HG03039 (cell line): Measurements from ENCODE around the gene TBC1D22A.
"Not testable (repeated sequence)": the region's sequence is repeated elsewhere in the genome, so short reads cannot be mapped to it uniquely, and the experiment has no call there.

ENCODE experiments used
- ATAC-seq: cut with Tn5 transposase; IDR thresholded peaks from one replicate; pipeline ENCODE4 v1.9.1; 2021; ENCODE audit warnings: mild to moderate bottlenecking, moderate library complexity; ENCODE audit not compliant: unreplicated experiment

TBC1D22A gene

DNA sequence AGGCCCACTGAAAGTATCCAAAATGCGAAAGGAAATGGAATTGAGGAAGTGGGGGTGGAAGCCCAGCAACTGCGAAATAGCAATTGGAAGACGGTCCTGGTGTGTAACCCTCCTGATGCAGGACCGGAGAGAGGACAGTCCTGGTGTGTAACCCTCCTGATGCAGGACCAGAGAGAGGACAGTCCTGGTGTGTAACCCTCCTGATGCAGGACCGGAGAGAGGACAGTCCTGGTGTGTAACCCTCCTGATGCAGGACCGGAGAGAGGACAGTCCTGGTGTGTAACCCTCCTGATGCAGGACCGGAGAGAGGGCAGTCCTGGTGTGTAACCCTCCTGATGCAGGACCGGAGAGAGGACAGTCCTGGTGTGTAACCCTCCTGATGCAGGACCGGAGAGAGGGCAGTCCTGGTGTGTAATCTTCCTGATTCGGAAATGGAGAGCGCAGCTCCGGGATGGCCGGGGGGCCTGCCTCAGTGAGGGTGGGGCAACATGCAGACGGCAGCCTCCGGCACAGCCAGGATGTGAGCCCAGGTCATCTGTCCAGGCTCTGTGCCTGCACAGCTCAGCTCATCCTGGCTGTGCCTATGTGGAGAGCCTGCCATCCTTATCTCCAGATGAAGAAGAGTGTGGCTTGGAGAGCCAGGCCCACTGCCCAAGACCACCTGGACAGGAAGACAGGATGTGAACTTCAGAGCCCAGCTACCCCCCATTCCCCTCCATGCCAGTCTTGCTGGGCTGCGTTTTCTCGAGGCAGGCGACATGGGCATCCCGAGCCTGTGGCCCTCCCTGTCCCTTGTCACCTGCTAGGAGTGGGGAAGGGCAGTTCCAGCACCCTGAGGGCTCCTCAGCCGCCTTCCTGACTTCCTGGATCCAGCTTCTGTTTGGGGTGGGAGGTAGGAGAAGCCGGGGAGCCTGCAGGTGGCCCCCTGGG, 408.3 kb downstream of the TBC1D22A start:
- not testable (repeated sequence) for ATAC-seq

DNA sequence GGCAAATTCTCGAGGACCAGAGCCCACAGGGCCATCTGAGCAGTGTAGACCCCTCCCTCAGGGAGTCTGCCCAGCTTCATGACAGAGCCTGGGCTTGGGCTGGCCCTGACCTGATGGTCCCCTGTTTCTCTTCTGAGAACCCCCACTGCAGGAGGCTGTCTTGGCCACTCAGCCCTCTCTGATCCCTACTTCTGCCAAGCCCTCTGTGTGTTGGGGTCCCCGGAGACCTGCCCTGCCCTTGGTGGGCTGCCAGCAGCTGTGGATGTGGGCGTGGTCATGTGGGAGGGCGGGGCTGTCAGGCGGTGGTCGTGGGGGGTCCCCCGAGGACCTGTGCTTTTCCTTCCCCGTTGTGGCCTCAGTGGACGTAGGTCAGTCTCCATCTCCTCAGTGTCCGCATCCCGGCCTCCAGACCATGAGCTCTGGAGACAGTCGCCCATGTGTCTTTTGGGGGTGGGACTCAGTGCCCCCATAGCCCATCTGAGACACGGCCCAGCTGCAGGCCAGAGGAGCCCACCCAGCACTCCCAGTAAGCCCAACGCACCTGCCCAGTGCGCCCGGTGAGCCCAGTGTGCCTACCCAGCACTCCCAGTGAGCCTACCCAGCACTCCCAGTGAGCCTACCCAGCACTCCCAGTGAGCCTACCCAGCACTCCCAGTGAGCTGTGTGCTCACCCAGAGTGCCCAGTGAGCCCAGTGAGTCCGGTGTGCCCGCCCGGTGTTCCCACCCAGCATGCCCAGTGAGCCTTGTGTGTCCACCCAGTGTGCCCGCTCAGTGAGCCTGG, 409.2 kb downstream of the TBC1D22A start:
- ATAC-seq = no peak

DNA sequence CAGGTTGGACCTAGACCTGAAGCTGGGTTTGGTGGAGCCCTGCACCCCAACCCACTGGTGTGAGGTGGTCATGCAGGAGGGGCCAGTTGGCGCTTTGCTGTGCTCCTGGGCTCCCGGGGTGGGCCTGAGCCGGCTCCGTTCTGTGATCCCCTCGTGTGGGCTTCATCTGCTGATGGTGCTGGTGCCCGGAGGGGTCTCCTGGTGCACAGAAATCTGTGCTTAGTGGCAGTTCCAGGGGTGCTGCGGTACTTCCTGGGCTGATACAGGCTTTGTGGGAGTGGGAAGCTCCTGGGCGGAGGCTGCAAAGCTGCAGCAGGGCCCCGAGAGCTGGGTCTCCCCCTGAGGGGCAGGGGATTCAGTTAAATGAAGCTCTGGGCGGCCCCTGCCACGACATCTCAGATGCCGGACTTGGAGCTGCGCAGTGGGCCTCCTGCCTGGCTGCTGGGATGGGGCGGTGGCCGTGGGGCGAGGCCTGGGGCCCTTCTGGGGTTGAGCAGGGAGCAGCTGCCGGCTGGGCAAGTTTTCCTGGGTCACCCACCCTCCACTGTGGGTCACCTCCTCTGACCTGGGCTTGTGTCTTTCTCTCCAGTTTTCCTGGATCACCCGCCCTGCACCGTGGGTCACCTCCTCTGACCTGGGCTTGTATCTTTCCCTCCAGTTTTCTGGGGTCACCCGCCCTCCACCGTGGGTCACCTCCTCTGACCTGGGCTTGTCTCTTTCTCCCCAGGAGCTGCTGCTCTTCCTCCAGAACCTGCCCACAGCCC, 410.5 kb downstream of the TBC1D22A start:
- no peak for ATAC-seq

DNA sequence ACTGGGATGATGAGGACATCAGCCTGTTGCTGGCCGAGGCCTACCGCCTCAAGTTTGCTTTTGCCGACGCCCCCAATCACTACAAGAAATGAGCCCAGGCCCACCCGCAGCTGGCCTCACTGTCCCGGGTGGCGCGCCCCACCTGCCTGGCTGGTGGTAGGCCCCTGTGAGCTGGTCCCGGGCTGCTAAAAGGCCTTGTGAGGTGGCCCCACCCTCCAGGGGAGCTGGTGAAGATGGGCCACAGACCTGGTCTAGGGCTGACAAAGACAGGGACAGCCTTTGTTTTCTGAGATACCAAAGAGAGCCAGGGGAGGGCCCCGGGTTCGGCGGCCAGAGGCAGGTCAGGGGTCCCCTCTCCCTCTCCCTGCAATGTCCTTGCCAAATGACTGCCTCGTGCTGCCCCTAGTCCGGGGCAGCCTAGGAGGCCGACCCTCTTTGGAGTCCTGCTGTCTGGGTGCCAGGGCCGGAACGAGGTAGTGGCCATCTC, 411.1 kb downstream of the TBC1D22A start:
- no peak for ATAC-seq

DNA sequence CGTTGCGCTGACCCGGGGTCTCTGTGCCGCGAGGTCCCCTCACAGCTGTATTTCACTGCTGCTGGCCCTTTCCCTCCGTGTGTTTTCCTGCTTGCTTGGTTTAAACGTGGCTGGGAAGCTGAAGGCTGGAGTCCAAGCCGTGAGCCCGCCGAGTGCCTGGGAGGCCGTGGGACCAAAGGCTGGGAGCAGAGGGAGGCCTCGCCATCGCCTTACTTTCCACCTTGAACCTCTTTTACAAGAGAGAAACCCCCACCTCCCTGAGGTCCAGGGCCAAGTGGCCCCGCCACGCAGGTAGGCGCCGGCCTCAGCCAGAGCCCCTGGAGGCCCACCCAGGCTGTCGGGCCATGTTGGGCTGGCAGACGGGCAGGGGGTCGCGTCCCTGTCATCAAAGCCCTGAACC, 411.6 kb downstream of the TBC1D22A start:
- ATAC-seq = no peak

DNA sequence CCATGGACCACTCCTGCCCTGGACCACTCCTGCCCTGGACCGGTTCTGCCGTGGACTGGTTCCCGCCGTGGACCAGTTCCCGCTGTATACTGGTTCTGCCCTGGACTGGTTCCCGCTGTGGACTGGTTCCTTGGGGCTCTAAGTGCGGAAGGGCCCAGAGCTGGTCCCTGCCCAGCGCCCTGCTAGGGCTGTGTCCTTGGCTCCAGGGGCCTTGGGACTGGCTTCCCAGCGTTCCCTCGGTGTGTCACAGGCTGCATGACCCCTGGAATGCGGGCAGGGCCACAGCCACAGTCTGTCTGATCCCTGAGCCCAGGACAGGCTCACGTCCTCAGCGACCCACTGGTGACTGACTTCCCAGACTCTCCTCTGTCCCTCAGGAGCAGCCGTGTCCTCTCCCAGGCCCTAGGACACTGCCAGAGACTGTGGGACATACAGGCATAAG, 412.2 kb downstream of the TBC1D22A start:
- no peak for ATAC-seq

DNA sequence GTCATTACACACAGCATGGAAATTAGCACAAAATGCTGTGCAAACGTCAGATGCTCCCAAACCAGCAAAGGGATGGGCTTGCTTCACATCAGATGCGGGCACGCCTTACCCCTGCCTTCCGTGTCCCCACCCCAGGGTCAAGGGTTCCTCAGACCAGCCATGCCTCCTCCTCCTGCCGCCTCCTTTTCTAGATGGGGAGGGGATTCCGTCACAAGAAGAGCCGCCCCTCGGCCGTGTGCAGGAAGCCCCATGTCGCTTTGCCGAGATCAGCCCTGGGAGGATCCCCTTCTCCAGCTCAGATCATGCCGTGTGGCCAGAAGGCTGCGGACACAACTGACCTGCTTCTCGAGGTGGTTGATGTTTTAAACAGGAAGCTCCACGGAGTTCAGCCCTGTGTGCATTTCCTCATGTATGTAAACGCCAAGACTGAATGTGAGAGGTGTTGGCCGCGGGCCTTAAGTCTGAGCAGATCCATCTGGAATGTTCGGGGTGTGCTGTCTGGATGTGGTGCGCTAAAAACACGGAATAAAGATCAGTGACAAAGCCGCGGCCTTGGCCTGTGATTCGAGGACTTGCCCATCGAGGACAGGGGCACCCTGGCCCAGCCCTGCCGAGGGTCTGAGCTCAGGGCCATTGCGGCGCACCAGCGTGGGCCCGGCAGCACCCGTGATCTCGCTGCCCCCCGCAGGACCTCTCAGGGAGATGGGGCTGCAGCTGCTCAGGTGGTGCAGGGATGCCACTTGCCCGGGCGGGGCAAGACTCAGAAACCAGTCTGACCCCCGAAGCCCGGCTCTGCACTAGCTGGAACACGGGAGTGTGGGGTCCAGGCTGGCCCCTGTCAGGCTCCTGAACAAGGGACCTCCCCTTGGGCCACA, 412.9 kb downstream of the TBC1D22A start:
- no peak for ATAC-seq

DNA sequence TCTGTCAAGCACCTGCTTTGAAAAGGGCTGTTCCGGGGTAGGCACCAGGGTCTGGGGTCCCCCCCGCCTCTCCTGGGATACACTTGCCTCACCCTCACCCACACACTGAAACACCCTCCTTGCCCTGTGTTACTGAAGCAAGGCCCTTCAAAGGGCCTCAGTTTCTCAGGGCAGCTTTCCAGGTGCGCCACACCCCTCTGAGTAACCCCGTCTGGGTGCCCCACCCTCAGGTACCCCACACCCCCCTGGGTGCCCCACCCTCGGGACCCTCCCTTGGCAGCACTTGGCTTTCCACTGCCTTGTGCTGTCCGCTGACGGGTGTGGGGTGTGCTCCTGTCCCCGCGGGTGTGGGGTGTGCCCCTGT, 413.6 kb downstream of the TBC1D22A start:
- ATAC-seq = no peak

DNA sequence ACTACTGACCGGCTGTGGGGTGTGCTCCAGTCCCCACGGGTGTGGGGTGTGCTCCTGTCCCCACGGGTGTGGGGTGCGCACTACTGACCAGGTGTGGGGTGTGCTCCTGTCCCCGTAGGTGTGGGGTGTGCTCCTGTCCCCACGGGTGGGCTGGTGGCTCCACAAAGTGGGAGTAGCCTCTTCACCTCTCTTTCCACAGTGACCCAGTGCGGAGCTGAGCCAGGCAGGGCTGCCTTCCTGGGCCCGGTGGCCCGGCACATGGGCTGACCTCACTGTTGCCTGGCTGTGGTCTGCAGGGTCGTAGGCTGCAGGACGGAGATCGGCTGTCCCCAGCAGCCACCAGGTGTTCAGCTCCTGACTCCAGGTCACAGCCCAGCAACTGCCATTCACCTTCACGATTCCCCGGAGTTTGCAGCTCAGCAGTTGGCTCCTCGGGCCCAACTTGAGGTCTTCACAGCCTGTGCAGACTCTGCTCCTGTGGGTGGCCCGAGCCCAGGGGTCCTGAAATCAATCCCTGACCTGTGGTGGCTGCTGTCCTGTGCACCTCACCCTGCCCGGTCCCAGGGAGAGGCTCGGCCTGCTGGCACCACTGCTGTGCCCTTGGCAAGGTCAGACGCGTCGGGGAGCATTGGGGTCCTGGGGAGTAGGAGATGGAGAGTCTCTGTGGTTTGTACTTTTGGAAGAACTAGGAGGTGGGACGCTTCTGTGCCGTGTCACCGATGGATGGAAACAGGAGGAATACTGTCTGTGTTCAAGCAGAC, 414.3 kb downstream of the TBC1D22A start:
- no peak for ATAC-seq

DNA sequence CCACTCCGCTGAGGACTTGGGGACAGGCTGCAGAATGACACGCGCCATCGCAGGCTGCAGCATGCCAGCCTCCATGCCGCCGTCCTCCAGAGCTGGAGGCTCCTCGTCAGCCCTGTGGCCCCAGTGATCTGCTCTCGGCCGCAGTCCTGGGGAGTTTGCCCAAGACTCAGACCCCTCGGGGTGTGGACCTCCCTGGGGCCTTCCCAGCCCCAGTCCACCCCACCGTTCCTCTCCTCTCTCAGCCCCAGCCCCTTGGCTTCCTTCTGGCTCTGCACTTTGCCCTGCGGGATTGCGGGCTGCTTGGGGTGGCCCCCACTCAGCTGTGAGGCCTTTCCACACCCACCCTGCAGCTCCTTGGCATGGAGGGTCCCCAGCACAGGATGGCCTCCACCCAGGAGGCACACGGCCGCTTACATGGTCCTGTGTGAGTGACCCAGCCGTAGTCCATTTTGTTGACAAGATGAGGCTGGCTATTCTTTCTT, 414.9 kb downstream of the TBC1D22A start:
- ATAC-seq = no peak

DNA sequence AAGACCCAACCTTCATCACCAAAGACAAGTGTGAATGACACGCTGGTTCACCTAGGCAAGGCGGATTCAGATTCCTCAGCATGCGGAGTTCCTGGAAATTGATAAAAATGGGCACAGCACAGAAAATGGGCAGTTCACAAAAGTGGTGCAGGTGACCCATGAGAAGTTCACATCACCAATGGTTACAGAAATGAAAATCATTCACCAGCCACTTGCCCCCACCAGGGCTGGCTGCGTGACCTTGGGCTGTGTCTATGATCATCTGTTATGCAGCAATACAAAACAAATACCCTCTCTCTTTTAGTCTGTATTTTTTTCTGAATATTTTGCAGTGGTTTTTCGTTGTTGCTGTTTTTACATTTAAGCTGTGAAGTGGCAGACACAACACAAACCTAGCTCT, 415.9 kb downstream of the TBC1D22A start:
- no peak for ATAC-seq

DNA sequence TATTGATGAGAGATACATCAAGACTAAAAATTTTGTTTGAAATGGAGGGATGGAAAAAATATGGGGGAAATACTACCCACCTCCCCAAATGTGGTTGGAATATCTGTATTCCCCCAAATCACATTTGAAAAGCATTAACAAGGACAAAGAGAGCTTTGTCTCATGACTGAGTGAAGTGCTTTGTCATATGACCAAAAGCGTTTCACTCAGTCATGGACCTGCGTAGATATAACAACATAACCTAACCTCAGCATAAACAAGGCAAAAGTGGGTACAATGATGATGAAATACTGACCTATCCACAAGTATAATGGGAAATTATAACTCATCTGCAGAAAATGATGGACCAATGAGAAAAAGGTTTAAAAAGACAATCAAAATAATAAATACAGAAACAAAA, 418.3 kb downstream of the TBC1D22A start:
- ATAC-seq = no peak

DNA sequence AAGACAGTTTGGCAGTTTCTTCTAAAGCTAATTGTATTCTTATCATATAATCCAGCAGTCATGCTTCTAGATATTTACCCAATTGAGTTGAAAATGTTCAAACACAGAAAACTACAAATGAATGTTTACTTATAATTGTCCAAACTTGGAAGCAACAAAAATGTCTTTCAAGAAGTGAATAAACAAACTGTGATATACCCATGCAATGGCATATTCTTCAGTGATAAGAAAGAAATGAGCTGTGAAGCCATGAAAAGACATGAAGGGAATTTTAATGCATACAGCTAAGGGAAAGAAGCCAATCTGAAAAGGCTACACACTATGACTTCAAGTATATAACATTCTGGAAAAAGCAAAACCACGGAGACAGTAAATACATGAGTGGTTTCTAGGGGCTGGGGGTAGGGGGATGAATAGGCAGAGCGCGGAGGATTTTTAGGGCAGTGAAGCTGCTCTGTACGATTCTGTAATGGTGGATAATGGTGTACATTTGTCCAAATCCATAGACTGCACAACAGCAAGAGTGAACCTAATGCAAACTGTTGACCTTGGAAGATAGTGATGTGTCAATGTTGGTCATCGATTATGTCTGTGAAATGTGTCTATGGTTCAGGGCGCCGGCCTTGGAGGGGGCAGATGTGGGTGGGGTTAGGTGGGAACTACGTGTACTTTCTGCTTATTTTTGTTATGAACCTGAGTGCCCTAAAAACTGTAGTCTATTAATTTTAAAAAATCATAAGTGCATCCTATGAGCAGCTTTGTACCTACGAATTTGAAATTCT, 424.9 kb downstream of the TBC1D22A start:
- no peak for ATAC-seq

DNA sequence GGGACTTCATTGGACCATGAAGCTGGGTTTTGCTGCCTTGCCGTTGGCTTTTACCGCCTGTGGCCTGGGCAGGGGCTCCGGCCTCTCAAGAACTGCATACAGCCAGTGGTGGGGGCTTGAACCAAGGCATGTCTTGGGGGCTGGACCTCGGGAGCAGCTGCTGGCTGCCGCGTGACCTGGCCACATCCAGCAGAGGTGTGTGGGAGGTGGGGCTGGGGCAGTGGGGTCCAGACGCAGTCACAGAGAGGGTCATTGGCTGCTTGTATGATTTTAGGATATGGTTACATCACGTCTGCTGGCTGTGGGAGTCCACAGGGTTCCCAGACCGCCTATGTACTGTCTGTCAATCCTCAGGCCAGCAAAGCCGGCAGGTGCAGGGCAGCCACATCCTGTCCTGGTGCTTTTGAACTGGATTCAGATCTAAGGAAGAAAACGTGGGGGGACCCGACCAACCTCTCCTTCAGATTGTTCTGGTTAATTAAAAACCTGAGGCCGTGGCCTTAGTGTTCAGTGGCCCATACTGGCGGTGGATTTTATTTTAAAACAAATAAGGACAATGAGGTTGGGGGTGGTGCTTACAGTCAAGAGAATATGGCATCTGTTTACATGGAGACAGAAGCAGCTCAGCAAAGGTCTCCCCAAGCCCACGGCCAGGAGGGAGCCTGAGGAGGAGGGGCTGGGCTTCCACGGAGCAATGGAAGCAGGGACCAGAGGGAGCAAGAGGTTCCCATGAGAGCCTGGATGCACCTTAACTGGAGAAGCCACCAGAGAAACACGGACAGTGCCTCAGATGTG, 426.0 kb downstream of the TBC1D22A start:
- no peak for ATAC-seq

DNA sequence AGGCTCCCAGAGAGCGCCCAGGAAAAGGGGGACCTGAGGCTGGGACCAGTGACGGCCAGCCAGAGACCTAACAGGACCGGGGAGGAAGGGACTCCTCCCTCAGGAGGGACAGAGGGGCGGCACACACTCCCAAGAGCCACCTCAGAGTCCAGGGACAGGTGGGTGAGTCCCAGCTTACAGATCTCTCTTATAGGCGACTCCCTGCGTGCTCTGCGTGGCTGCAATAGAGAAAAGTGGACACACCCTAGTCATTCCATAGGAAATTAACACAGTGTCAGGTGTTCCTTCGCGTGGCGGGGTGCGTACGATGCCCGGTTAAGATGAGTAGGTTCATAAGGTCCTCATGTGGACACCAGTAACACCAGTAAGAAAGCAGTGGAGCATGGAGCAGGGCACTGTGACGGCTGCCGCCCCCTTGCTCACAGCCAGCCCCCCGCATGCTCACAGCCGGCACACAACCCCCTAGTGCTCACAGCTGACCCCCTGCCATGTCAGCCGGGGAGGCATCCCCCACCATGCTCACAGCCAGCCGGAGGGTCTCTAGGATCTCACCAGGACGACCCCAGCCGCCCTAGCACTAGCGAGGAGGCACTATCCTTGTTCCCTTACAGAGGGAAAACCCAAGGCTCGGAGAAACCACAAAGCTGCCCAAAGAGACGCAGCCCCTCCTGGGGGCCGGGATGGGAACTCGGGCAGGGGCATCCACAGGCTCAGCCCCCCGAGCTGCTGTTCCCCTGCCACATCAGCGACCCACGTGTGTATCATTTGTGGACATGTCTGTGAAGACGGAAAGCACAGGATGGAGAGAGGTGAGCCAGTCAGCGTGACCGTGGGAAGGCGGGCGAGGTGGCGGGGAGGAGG, 426.8 kb downstream of the TBC1D22A start:
- no peak for ATAC-seq

DNA sequence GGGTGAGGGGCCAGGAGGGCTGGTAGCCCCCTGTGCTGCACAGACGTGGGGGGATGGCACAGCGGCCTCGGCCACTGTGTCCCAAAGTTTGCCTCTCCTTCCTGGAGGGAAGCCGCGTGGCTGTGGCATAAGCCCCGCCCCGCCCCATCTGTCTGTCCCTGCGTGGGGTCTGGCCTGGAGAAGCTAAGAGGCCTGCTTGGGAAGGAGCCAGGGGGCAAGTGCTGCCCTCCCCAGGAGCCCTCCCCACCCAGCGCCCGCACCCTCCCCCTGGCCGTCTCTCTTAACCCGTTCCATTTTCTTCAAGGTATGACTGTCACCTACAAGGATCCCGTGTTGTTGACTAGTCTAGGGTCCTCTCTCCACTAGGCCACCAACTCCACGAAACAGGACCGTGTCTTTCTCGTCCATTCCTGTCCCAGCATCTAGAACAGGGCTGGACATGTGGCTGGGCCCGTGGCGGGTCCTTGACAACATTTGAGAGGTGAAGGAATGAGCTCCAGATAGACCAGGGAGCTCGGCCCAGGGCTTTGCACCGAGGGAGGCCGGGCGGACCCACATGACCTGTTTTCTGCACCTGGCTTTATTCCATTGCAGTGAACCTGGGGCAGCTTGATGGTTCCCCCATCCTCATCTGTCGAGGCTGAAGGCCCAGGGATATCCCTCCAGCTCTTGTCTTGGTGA, 428.0 kb downstream of the TBC1D22A start:
- no peak for ATAC-seq
